ENCODE measurements around the gene LRPPRC.

- TF ChIP-seq CTCF (conservative IDR thresholded peaks at IDR 0.05 in 1 of 2, IDR thresholded peaks at IDR 0.05 in 1 of 2; ENCODE audit: extremely low read depth in 1 of 2, insufficient read depth in 1 of 2, low read depth in 1 of 2, low read length in 2 of 2) (no peak), EZH2 (IDR thresholded peaks at IDR 0.05; ENCODE audit: borderline replicate concordance, low read length) (no peak)
Observed at GRCh38 chr2:44016282-44016681, 20.5 kb upstream of the LRPPRC start.

Data from mammary epithelial cell (primary cell).